OCI-LY3 (cell line): ENCODE results near the gene HBP1.
"Not testable (repeated sequence)": the region's sequence is repeated elsewhere in the genome, so short reads cannot be mapped to it uniquely, and the experiment has no call there.

Experiments used
- H2AFZ ChIP-seq: fragments of 200-600, 300-600 bp; shearing (Covaris generic); 2 replicates; pipeline ENCODE4 v1.6.0; 2014; ENCODE audit warnings: antibody characterized with exemption, low read depth, low read length
- H3K27ac ChIP-seq: fragments of 200-600, 300-600 bp; sonication (generic); 2 replicates; pipeline ENCODE4 v1.5.1; 2014; ENCODE audit warnings: mild to moderate bottlenecking, low read length, moderate library complexity, mixed read lengths
- H3K27me3 ChIP-seq: fragments of 200-600, 300-600 bp; sonication (generic); 2 replicates; pipeline ENCODE4 v1.6.1; 2014; ENCODE audit warnings: low read depth, low read length, mixed read lengths
- H3K36me3 ChIP-seq: fragments of 200-600, 300-600 bp; sonication (generic); replicated peaks from 2 replicates; pipeline ENCODE3; 2014; ENCODE audit warnings: low read depth, low read length, mixed read lengths
- H3K4me1 ChIP-seq: fragments of 300-600, 200-600 bp; sonication (generic); 2 replicates; pipeline ENCODE4 v1.6.1; 2014; ENCODE audit warnings: low read length, mixed read lengths
- H3K4me2 ChIP-seq: fragments of 200-600, 300-600 bp; sonication (generic); 2 replicates; pipeline ENCODE4 v1.6.1; 2014; ENCODE audit warnings: low read length, mixed read lengths
- H3K4me3 ChIP-seq: fragments of 300-600, 200-600 bp; sonication (generic); 2 replicates; pipeline ENCODE4 v1.5.1; 2014; ENCODE audit warnings: antibody characterized with exemption, mild to moderate bottlenecking, low read length, moderate library complexity
- H3K79me2 ChIP-seq: fragments of 300-600, 200-600 bp; shearing (Covaris generic); 2 replicates; pipeline ENCODE4 v1.6.1; 2014; ENCODE audit warnings: mild to moderate bottlenecking, low read length, mixed read lengths
- H3K9ac ChIP-seq: fragments of 300-600, 200-600 bp; shearing (Covaris generic); 2 replicates; pipeline ENCODE4 v1.6.0; 2014; ENCODE audit warnings: mild to moderate bottlenecking, low read length, moderate library complexity
- H3K9me3 ChIP-seq: fragments of 200-600, 300-600 bp; shearing (Covaris generic); 2 replicates; pipeline ENCODE4 v1.6.1; 2014; ENCODE audit warnings: low read length, mixed read lengths; ENCODE audit not compliant: insufficient read depth
- H4K20me1 ChIP-seq: fragments of 200-600, 300-600 bp; sonication (generic); 2 replicates; pipeline ENCODE4 v1.6.1; 2016; ENCODE audit warnings: low read length, mixed read lengths; ENCODE audit not compliant: insufficient read depth
- CTCF ChIP-seq: fragments of 200-600, 300-600 bp; sonication (generic); IDR thresholded peaks from 2 replicates; pipeline ENCODE4 v1.5.1; 2014; ENCODE audit warnings: antibody characterized with exemption, low read length, low read depth
- EZH2phosphoT487 ChIP-seq: fragments of 200-600 bp; shearing (Covaris generic); IDR thresholded peaks from 2 replicates; pipeline ENCODE4 v1.6.1; 2018; ENCODE audit warnings: antibody characterized with exemption, mixed run types, low read depth

Gene HBP1

GRCh38 chr7:107151538-107151937 is 17.3 kb upstream of the HBP1 start:
- Histone ChIP-seq H3K9ac (no peak overlapping the region), H3K27me3 (no peaks in the 10 kb centered on the region), H3K36me3 (peaks cover 2% of the 10 kb centered on the region), H3K4me1 (peaks cover 20% of the 10 kb centered on the region), H3K9me3 (no peaks in the 10 kb centered on the region), H3K4me2 (no peak overlapping the region), H2AFZ (no peak overlapping the region), H3K4me3 (no peak overlapping the region), H4K20me1 (no peaks in the 10 kb centered on the region), H3K27ac (no peak overlapping the region), H3K79me2 (no peaks in the 10 kb centered on the region)
- TF ChIP-seq CTCF: no peak
- no peak for TF ChIP-seq EZH2phosphoT487

GRCh38 chr7:107152011-107152410 is 16.8 kb upstream of the HBP1 start:
- peaks cover 15% of the 10 kb centered on the region for H3K4me1 ChIP-seq
- TF ChIP-seq CTCF: no peak
- no peak for TF ChIP-seq EZH2phosphoT487
- H3K4me3 ChIP-seq: no peak overlapping the region
- H3K9me3 ChIP-seq: no peaks in the 10 kb centered on the region
- no peaks in the 10 kb centered on the region for H3K79me2 ChIP-seq
- no peaks in the 10 kb centered on the region for H4K20me1 ChIP-seq
- H3K27ac ChIP-seq: no peak overlapping the region
- H2AFZ ChIP-seq: no peak overlapping the region
- peaks cover 2% of the 10 kb centered on the region for H3K36me3 ChIP-seq
- H3K9ac ChIP-seq: no peak overlapping the region
- H3K4me2 ChIP-seq: no peak overlapping the region
- no peaks in the 10 kb centered on the region for H3K27me3 ChIP-seq

- H4K20me1 ChIP-seq: no peaks in the 10 kb centered on the region
- H3K9ac ChIP-seq: no peak overlapping the region
- no peak for TF ChIP-seq CTCF
- TF ChIP-seq EZH2phosphoT487: no peak
- peaks cover 5% of the 10 kb centered on the region for H3K36me3 ChIP-seq
- no peaks in the 10 kb centered on the region for H3K9me3 ChIP-seq
- peaks cover 3% of the 10 kb centered on the region for H3K4me1 ChIP-seq
- H3K27ac ChIP-seq: no peak overlapping the region
- no peaks in the 10 kb centered on the region for H3K79me2 ChIP-seq
- no peak overlapping the region for H2AFZ ChIP-seq
- no peaks in the 10 kb centered on the region for H3K27me3 ChIP-seq
- no peak overlapping the region for H3K4me3 ChIP-seq
- H3K4me2 ChIP-seq: no peak overlapping the region
These were observed 14.0 kb upstream of the HBP1 start for GRCh38 chr7:107154826-107155225.

- H3K9me3 ChIP-seq, H2AFZ ChIP-seq, H3K27ac ChIP-seq, H3K36me3 ChIP-seq, H3K4me3 ChIP-seq, H3K9ac ChIP-seq, H3K79me2 ChIP-seq, H4K20me1 ChIP-seq, H3K4me2 ChIP-seq, H3K4me1 ChIP-seq, H3K27me3 ChIP-seq: not testable (repeated sequence)
These were observed 13.1 kb upstream of the HBP1 start for GRCh38 chr7:107155726-107156125.

GRCh38 chr7:107157091-107157490 is 11.7 kb upstream of the HBP1 start:
- Histone ChIP-seq H2AFZ (no peak overlapping the region), H3K36me3 (peaks cover 8% of the 10 kb centered on the region), H3K4me1 (no peaks in the 10 kb centered on the region), H3K4me2 (no peak overlapping the region), H3K27me3 (no peaks in the 10 kb centered on the region), H3K27ac (no peak overlapping the region), H3K4me3 (no peak overlapping the region), H3K79me2 (no peaks in the 10 kb centered on the region), H3K9ac (no peak overlapping the region), H3K9me3 (no peaks in the 10 kb centered on the region), H4K20me1 (no peaks in the 10 kb centered on the region)
- TF ChIP-seq CTCF (no peak), EZH2phosphoT487 (no peak)
